ENCODE data around the gene TAB3.

The TAB3 gene, protein sequence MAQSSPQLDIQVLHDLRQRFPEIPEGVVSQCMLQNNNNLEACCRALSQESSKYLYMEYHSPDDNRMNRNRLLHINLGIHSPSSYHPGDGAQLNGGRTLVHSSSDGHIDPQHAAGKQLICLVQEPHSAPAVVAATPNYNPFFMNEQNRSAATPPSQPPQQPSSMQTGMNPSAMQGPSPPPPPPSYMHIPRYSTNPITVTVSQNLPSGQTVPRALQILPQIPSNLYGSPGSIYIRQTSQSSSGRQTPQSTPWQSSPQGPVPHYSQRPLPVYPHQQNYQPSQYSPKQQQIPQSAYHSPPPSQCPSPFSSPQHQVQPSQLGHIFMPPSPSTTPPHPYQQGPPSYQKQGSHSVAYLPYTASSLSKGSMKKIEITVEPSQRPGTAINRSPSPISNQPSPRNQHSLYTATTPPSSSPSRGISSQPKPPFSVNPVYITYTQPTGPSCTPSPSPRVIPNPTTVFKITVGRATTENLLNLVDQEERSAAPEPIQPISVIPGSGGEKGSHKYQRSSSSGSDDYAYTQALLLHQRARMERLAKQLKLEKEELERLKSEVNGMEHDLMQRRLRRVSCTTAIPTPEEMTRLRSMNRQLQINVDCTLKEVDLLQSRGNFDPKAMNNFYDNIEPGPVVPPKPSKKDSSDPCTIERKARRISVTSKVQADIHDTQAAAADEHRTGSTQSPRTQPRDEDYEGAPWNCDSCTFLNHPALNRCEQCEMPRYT

GRCh38 chrX:30889147-30890140 lies at the start of gene TAB3:
Gene TAB3, minus strand, starts transcription at chrX:30889254. Its CDS starts 29,666 bp downstream, at chrX:30859588.
- DNase-seq = peak; percentile 86

DNA sequence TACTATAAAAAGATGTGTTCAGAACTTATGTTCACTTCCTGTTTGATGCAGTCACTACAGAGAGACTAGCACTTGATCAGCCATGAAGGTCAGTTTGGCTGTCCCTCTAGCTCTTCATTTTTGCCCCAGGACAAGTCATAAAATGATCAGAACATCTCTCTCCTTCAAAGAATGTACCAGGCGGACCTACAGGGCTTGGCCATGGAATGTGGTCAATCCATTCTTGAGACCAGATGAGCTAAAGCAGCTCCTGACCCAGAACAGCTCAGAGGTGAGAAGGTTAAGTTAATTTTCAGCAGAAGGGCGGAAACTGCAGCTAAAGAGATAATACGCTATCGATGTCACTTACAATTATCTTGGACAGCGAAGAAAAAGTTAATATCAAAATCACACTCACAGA lies 49.2 kb upstream of the TAB3 start:
- no peak for DNase-seq

GRCh38 chrX:30935985-30936384 lies 46.9 kb upstream of the TAB3 start:
- DNase-seq = no peak

GRCh38 chrX:30931920-30932319 lies 42.9 kb upstream of the TAB3 start:
- no peak for DNase-seq

DNA sequence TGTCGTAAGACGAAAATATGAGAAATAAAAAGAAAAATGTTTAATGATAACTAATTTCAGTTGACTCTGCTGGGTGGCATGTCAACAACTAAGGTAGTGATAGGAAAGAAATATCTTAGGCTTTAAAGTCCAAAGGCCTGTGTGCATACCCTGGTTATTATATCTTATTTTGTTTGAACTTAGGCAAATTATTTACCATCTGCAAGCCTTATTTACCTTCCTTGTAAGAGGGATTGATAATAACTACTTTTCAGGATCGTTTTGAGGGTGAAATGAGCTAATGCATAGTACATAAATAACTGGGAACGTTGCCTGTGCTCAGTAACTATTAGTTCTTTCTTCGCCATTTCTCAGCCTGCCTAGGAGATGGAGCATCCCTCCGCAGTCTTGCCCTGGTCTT lies 41.6 kb upstream of the TAB3 start:
- DNase-seq = no peak

DNA sequence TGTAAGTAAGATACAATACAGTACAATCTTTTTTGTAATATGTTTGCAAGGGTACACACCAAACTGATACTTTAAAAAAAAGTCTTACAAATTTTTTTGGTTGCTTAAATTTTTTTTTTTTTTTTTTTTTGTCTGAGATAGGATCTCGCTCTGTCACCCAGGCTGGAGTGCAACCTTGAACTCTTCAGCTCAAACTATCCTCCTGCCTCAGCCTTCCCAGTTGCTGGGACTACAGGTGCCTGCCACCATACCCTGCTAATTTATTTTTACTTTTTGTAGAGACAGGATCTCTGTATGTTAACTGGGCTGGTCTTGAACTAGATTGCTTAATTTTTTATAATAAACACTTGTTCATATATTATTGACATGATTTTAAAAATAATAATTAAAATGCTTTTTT lies 41.1 kb upstream of the TAB3 start:
- DNase-seq = no peak

GRCh38 chrX:30920271-30920670 lies 31.2 kb upstream of the TAB3 start:
- DNase-seq = no peak

DNA sequence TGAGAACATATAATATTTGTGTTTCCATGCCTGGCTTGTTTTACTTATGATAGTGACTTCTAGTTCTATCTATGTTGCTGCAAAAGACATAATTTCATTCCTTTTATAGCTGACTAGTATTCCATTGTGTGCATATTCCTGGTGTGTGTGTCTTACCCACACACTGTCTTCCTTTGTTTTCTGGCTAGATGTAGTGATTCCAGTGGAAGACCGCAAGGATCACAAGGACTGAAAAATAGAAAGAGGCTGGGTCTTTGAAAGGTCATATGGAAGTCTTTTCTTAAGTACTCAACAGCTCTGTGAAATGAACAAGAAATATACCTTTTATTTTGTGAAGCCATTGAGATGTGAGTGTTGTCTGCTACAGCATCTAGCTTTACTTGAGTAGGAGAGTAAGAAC lies 29.4 kb upstream of the TAB3 start:
- no peak for DNase-seq

DNA sequence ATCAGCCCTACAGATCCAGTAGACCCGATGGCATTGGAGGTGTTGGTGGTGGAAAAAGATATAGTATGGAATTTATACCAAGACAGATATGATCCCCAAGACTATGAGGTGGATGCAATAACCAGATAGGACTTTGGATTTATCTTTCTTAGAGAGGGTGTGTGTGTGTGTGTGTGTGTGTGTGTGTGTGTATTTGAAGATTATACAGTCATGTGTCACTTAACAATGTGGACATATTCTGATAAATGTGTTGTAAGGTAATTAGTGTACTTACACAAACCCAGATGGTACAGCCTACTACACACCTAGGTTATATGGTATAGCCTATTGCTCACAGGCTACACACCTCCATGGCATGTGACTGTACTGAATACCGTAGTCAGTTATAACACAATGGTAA lies 24.4 kb upstream of the TAB3 start:
- no peak for DNase-seq

DNA sequence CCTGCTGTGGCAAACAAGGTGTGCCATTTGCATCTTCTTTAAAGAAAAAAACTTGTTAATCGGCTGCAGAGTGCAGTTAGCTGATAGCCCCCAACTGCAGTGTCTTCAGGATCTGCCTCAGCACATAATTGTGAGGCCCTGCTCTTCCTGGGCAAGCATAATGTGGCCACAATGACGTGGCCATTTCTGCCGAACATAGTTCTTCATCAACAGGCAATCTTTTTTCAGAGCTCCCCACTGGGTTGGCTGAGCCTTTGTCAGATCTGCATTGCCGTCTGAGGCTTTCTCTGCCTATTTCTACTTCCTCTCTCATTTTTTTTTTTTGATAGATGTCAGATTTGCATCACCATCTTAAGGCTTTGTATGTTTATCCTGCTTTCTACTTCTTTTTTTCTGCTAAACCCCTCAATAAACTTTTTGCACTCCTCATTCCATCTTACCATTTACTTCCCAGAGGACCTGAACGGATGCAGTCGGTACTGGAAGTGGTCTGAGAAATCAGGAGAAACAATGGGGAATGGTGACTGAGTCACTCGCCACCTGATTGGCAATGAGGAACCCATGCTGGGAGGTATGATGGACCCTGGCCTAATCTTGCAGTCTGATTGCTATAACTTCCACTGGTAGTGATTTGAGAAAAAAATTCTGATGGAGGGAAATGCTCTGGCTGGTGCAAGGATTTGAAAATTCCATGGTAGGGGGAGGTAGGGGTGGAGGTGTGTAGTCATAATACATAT lies 21.2 kb upstream of the TAB3 start:
- no peak for DNase-seq

DNA sequence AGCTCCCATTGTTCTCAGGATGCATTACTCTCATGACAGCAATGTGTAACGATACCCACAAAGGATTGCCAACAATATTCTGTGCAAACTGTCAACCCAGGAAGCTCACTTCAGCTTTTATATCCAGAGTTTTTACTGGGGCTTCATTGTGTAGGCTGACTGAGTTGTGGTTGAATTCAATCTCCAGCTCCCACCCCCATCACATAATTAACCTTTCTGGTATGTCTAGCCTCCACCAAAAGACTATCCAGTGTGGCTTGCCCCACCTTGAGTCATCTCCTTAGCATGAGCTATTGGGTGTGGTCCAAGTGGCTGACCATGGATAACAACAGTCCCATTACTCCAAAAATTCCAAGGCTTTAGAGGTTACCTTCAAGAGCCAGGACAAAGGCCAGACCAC lies 17.7 kb upstream of the TAB3 start:
- DNase-seq = no peak

- no peak for DNase-seq
These were observed 16.3 kb upstream of the TAB3 start for GRCh38 chrX:30905321-30905720.

GRCh38 chrX:30904632-30905031 lies 15.6 kb upstream of the TAB3 start:
- no peak for DNase-seq

DNA sequence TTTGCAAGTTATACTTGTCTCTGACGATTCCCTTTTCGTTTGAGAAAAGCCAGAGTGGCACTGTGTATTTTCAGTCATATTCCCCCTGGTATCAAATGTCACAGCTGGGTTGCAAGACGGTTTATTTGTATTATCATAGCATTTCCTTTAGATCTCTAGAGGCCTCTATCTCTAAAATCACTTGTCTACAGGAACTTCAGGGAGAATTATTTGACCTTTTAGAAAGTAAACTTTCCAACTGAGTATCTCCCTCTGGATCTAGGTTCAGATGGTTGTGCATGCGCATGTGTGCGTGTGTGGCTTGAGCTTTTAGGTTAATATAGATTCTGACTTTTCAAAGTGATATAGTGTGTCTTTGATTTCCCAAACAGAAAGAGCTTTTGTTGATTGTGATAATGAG lies 15.1 kb upstream of the TAB3 start:
- DNase-seq = no peak

DNA sequence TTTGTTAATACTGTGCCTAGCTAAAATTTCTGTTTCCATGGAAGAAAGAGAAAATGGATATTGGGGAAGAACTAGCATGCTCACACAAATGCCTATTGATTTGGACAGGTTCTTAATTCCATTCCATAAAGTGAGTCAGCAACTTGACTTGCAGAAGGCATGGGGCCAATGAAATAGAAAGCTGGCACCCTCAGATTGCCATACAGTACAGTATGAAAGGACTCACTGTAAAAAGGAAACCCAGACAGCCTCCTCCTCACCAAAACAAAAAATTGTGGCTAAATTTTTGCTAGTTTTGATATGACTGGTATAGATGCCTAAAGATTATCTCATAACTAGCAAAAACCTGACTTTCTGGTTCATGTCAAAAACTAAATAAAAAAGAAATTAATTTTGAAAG lies 11.2 kb upstream of the TAB3 start:
- no peak for DNase-seq

DNA sequence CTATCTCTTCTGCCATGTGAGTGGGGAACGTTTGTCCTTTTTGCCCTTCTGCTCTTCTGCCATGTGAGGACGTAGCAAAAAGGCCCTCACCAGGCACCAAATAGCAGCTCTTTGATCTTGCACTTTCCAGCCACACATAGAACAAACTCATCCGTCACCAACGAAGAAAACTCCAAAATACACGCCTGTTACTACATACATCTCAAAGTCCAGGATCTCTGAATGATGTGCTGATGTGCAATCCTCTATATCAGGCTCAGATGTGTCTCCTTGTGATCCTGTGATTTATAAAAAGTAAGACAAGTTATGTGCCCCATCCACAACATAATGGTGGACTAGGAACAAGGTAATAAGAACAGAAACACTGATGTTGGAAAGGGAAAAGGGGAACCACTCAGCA lies 9.8 kb upstream of the TAB3 start:
- no peak for DNase-seq

DNA sequence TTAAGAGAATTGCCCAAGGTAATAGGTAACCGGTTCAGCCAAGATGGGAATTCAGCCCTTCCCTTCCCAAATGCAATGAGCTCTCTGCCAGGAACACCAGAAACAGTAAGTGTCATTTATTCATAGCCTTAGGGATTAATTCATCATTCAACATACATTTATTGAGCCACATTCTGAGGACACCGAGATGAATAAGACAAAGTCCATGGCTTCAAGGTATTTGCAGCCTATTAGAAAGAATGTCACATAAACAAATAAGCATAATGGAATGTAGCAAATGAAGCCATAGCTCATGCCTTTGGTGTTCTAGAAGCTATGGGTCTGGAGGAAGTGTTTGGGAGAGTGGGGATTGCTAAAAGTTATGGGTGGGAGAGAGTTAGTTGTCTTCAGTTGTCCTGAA lies 6.3 kb upstream of the TAB3 start:
- no peak for DNase-seq

DNA sequence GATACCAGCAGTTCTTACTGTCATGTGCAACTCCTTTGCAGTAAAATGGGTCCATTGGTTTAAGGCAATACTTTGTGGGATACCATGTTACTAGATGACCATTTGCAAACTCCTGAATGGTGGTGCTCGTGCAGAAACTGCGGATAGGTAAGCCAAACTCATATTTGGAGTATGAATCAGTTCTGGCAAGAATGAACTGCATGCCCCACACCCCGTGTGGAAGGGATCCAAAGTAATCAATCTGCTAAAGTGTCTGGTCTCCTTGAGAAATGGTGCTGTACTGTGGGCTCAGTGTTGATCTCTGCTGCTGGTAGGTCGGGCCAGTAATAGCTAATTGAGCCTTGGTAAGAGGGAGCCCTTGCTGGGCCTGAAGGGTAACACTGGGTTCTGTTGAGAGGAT lies 4.2 kb upstream of the TAB3 start:
- DNase-seq = no peak

DNA sequence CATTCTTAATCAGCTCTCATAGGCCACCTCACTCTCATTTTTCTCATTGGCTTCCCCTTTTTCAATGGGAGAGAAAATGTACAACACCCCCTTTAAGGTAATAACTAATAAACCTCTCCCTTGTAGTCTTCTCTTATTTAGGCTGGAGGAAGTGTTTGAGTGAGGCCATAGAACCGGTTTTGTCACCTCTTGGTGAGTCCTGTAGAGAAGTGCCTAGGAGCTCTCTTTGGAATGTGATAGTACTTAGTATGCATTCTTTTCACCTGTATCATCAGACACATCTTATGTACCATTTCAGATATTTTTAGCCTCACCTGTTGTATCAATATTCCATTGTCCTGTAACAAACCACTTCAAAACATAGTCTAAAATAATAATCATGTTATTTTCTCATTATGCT lies 3.5 kb upstream of the TAB3 start:
- DNase-seq = no peak

DNA sequence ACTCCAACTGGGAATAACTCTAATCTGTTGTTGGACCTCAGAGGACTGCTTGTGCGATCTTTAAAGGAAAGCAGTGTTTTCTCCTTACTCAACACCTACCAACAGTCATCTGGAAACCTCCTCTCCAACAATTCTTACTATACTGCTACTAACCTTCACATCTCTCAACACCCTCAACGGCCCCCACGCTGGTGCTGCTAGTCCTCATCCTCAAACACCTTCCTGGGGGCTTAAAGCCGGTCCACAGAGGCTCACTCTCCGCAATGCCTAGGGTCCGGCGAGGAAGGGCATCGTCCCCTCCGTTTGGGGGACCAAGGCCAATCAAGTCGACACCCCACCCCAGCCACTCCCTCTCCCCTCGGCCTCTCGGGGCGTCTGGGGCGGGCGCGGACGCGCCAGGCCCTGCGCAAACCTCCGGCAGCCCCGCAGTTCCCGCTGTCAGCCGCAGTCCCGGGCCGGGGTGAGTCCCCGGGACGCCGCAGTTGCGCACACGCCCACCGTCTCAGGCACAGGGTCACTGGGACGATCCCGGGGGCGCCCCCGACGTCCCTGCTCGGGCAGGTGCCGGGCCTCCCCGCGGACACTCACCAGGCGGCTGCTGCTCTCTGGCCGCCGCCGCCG lies 418 bp downstream of the TAB3 start:
- no peak for DNase-seq

DNA sequence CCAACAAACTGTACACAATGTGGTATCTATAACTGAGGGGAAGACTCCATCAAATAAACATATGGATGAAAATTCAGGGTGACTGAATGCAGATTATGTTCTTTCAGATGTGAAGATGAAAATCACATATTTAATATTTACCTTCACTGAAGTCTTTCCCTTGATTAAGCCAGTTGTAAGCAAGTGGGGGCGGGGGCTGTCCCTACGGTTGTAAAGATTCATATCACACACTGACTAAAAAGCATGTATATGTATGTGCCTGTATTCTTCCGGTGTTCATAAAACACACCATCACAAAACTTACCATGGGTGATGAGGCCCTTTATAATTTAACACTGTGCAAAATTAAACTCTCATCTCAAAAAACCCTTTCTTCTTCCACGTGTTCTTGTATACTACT lies 1.3 kb downstream of the TAB3 start:
- DNase-seq = no peak

- DNase-seq = no peak
These were observed 1.8 kb downstream of the TAB3 start for GRCh38 chrX:30887288-30887687.
